Breast epithelium (tissue), 4 donors: ENCODE results near the gene SNRPD3. TPM values are rescaled to one million over a fixed set of nuclear protein-coding genes. Genes with fewer than 3 reads are reported as not detected.

Source experiments
- DNase-seq, 2 donors: peaks; one replicate each; pipeline ENCODE4 v3.0.0-alpha.2; 2019; ENCODE audit warnings: low spot score in 2 of 2
- H3K27ac ChIP-seq, 2 donors: fragments of 200-600 bp; sonication (generic) in 1 of 2; one replicate each; pipeline ENCODE4 v1.5.1; 2016 to 2019; ENCODE audit warnings: mild to moderate bottlenecking in 1 of 2
- H3K27me3 ChIP-seq, 2 donors: fragments of 200-600 bp; sonication (generic) in 1 of 2; one replicate each; pipeline versions ENCODE4 v1.5.1 to v1.6.0; 2017 to 2019; ENCODE audit warnings: control low read depth in 1 of 2, mild to moderate bottlenecking in 1 of 2
- H3K36me3 ChIP-seq: fragments of 200-600 bp; one replicate; pipeline ENCODE4 v1.5.1; 2019
- H3K4me1 ChIP-seq, 2 donors: fragments of 200-600 bp; sonication (generic); one replicate each; pipeline ENCODE4 v1.5.1; 2016 to 2019; ENCODE audit warnings: control low read depth in 1 of 2
- H3K4me3 ChIP-seq, 3 donors: fragments of 200-600 bp; sonication (generic); 1 replicate in 2 of 3; 2 replicates in 1 of 3; pipeline ENCODE4 v1.5.1; 2016 to 2019; ENCODE audit warnings: mild to moderate bottlenecking in 3 of 3, moderate library complexity in 2 of 3
- H3K9me3 ChIP-seq, 2 donors: fragments of 200-600 bp; sonication (generic) in 1 of 2; one replicate each; pipeline ENCODE4 v1.5.1; 2016 to 2019; ENCODE audit warnings: control low read depth in 1 of 2
- POLR2A ChIP-seq: fragments of 450-650 bp; IDR thresholded peaks from one replicate; pipeline ENCODE4 v1.6.1; 2016; ENCODE audit warnings: antibody characterized with exemption, mild to moderate bottlenecking, moderate library complexity
- POLR2AphosphoS5 ChIP-seq, 3 donors: sonication (generic); formaldehyde crosslinking; IDR thresholded peaks; one replicate each; pipeline ENCODE4 v1.6.1; 2017; ENCODE audit warnings: antibody characterized with exemption in 3 of 3
- intact Hi-C: fragments of 100-400 bp; cut with DNase I; formaldehyde crosslinking; loops from one replicate; pipeline ENCODE4 v1.15.1; 2023; ENCODE audit warnings: low total_unique reads
- total RNA-seq, 3 donors: library from RNA; depleted of rRNA; stranded (reverse); fragments of >200 nt; gene quantifications; one replicate each; pipeline ENCODE4 v1.1.0, GENCODE V29; 2016
- TF ChIP-seq, protein P1 (sequence below), 3 donors: fragments of 450-650 bp; IDR thresholded peaks; one replicate each; pipeline ENCODE4 v1.5.1; 2016 to 2017; ENCODE audit warnings: antibody characterized with exemption in 3 of 3, mild to moderate bottlenecking in 3 of 3, moderate library complexity in 3 of 3

Gene SNRPD3
- total RNA-seq, 3 donors from 2014 or later: 105 to 148 (median 124) TPM

DNA sequence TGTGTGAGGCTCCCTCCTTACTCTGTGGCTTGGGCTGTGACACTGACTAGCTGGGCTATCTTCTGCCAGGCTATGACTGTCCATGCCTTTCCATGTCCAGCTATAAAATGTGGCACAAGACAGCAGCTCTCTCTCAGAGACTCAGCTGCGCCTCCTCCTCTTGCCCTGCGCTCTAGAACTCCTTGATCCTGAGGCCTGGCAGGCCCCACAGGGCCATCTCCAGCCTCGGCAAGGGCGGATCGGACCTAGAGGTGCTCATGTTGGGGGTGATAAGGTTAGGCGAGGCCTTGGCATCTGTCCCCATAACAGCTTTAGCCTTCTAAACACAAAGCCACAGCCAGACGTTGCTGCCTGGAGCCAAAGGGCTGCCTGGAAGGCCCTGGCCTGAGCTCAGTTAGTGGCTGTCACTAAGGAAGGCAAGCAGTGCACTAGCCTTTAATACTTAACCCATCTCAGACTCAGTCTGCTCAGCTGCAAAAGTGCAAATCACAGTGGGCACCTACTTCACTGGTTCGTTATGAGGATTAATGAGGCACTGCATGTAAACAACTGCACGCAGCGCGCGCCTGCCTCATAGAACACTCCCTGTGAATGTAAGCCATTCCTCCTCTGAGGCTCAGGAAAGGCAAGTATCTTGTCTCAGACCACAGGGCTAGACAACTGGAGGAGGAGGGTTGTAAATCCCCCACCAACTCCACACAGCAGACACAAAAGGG lies 2.0 kb upstream of the SNRPD3 start:
- Histone ChIP-seq H3K9me3 (no peaks in the 10 kb centered on the region), H3K36me3 (no peaks in the 10 kb centered on the region), H3K4me3 (peak overlapping the region; percentile 77 to 99 (median 82)), H3K4me1 (peaks cover 0 to 21% of the 10 kb centered on the region in 2 donors), H3K27ac (peak overlapping the region; percentile 99 to 100), H3K27me3 (no peaks in the 10 kb centered on the region)
- intact Hi-C loops: no loop called here
- no peak for DNase-seq
- no peak for TF ChIP-seq POLR2AphosphoS5 (IDR thresholded peaks at IDR 0.05)
- TF ChIP-seq, protein P1, sequence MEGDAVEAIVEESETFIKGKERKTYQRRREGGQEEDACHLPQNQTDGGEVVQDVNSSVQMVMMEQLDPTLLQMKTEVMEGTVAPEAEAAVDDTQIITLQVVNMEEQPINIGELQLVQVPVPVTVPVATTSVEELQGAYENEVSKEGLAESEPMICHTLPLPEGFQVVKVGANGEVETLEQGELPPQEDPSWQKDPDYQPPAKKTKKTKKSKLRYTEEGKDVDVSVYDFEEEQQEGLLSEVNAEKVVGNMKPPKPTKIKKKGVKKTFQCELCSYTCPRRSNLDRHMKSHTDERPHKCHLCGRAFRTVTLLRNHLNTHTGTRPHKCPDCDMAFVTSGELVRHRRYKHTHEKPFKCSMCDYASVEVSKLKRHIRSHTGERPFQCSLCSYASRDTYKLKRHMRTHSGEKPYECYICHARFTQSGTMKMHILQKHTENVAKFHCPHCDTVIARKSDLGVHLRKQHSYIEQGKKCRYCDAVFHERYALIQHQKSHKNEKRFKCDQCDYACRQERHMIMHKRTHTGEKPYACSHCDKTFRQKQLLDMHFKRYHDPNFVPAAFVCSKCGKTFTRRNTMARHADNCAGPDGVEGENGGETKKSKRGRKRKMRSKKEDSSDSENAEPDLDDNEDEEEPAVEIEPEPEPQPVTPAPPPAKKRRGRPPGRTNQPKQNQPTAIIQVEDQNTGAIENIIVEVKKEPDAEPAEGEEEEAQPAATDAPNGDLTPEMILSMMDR (IDR thresholded peaks at IDR 0.05): no peak
- TF ChIP-seq POLR2A: no peak

DNA sequence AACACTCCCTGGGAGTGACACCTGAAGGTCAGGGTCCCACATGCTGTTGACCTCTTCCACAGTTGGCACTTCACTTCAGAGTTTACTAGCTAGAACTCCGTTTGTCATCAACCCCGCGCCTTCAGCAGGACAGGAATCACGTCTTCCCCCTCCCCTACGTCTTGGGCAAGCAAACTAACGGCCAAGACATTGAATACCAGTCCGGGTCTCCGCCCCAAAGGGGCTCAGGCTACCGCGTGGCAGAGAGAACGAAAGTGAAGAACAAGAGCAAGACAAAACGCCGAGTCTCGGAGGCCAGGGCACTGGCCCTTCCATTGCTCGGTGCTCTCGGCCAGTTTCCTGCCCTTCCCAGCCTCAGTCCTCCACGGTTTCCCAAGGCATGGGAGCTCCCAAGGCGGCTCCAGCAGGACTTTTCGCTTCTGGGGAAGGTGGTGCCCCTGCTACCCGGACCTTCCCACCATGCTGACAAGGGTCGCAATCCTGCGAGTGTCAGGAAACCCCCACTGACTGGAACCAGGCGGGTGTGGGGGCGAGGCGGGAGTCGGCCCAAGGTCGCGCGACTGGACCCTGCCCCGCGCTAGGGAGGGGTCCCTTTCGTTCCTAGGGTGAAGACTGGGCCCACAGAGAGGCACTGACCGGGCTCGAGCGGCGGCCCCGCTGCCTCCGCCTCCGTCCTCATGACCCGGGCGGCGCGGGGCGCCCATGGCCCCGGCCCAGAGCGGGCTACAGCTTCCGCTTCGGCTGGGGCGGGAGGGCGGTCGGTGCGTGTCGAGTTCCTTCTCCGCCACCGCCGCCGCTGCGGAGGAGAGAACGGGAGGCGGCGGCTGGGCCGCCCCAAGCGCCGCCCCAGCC lies 1.3 kb upstream of the SNRPD3 start, which contains the start of gene GUCD1:
Gene GUCD1, minus strand, starts transcription at position 826 of the 852 bp plus-strand sequence. Its CDS starts 147 bp downstream, at position 679.
- Histone ChIP-seq H3K4me3 (peak within 1 kb of the TSS; percentile 77 to 99 (median 82)), H3K4me1 (peaks cover 0 to 21% of the 10 kb centered on the region in 2 donors), H3K27ac (peak within 1 kb of the TSS; percentile 99 to 100), H3K27me3 (no peaks in the 10 kb centered on the region), H3K9me3 (no peaks in the 10 kb centered on the region), H3K36me3 (no peaks in the 10 kb centered on the region)
- intact Hi-C loops: no loop called here
- no peak for DNase-seq
- TF ChIP-seq POLR2A: peak; percentile 50
- TF ChIP-seq, protein P1 (IDR thresholded peaks at IDR 0.05): no peak
- peak; percentile 37 to 69 (median 62) for TF ChIP-seq POLR2AphosphoS5 (IDR thresholded peaks at IDR 0.05)

DNA sequence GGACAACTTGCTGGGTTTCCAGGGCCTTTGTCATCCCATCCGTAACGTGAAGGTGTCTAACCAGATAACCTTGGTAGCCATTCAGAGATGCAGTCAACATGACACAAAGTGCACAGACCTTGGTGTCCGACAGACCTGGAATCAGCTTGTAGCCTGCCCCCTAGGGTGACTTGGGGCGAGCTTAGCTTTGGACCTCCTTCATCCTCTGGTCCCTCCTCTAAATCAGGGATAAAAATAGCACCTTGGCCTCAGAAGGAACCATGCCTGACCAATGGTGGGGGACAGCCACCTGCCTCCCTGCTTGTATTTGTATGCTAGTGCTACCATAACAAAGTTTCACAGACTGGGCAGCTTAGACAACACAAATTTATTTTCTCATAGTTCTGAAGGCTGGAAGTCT lies 3.7 kb downstream of the SNRPD3 start:
- TF ChIP-seq POLR2AphosphoS5 (IDR thresholded peaks at IDR 0.05): no peak
- TF ChIP-seq POLR2A: no peak
- TF ChIP-seq, protein P1 (IDR thresholded peaks at IDR 0.05): no peak
- Histone ChIP-seq H3K9me3 (no peaks in the 10 kb centered on the region), H3K4me1 (peaks cover 0 to 13% of the 10 kb centered on the region in 2 donors), H3K4me3 (no peak overlapping the region), H3K27ac (no peak overlapping the region), H3K36me3 (no peaks in the 10 kb centered on the region), H3K27me3 (no peaks in the 10 kb centered on the region)
- intact Hi-C loops: no loop called here
- DNase-seq: no peak

DNA sequence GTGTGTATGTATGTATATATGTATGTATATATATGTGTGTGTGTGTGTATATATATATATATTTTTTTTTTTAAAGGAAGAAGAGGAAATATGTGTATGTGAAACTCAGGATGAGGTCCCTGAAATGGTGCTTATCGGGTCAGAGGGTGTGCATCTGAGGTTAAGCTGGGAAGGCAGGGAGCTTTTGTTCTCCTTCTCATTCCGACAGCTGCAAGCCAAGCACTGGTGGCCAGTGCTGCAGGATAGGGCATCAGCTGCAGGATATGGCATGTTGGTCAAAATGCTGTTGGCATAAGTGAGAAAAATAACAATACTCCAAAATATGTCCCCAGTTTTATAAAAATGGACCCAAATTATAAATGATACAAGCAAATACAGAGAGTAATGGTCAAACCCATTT lies 7.4 kb downstream of the SNRPD3 start:
- no peaks in the 10 kb centered on the region for H3K27me3 ChIP-seq
- H3K4me3 ChIP-seq: no peak overlapping the region
- no peaks in the 10 kb centered on the region for H3K36me3 ChIP-seq
- intact Hi-C loops: no loop called here
- H3K27ac ChIP-seq: no peak overlapping the region
- no peaks in the 10 kb centered on the region for H3K9me3 ChIP-seq
- peaks cover 0 to 3% of the 10 kb centered on the region in 2 donors for H3K4me1 ChIP-seq
- TF ChIP-seq POLR2AphosphoS5 (IDR thresholded peaks at IDR 0.05): no peak
- TF ChIP-seq, protein P1 (IDR thresholded peaks at IDR 0.05): no peak
- no peak for DNase-seq
